IMR-90 (cell line): ENCODE measurements around the gene CMIP. TPM values are rescaled to one million over a fixed set of nuclear protein-coding genes. Genes with fewer than 3 reads are reported as not detected.

Experiments
- ATAC-seq: fragments of 200-7000 bp; cut with Tn5 transposase; 2 replicates; pipeline ENCODE4 v1.9.1; 2020; ENCODE audit warnings: low read depth, mild to moderate bottlenecking, moderate library complexity
- BruUV-seq: library from RNA; stranded (reverse); fragments of 400-500 nt; replicated peaks from 2 replicates; lab custom pipeline; 2021; lab: Mats Ljungman, UMichigan
- CTCF ChIA-PET: fragments of 300-600 bp; formaldehyde crosslinking; extraction: SDS; loops from one replicate; lab custom pipeline; 2021; ENCODE audit warnings: antibody characterized with exemption; lab: Yijun Ruan, JAX
- POLR2A ChIA-PET: fragments of 300-600 bp; sonication (Branson Sonifier 250); formaldehyde crosslinking; loops from one replicate; lab custom pipeline; 2022; ENCODE audit warnings: antibody characterized with exemption; ENCODE audit not compliant: unreplicated experiment; lab: Charles Lee
- DNase-seq: peaks from one replicate; pipeline ENCODE4 v3.0.0; 2013
- H2AFZ ChIP-seq: replicated peaks from 2 replicates; pipeline ENCODE3; 2013; ENCODE audit warnings: low read length, mild to moderate bottlenecking; ENCODE audit not compliant: poor library complexity
- H2AK5ac ChIP-seq: 2 replicates; pipeline ENCODE4 v1.6.1; 2013; ENCODE audit warnings: low read depth, low read length, inconsistent platforms
- H2AK9ac ChIP-seq: replicated peaks from 2 replicates; pipeline ENCODE3; 2013; ENCODE audit warnings: mild to moderate bottlenecking, low read depth, low read length, moderate library complexity; ENCODE audit not compliant: poor library complexity
- H2BK120ac ChIP-seq: 2 replicates; pipeline ENCODE4 v1.6.1; 2013; ENCODE audit warnings: low read depth, low read length, inconsistent platforms
- H2BK15ac ChIP-seq: 3 replicates; pipeline ENCODE4 v1.6.1; 2013; ENCODE audit warnings: low read depth, low read length, inconsistent platforms
- H2BK20ac ChIP-seq: 2 replicates; pipeline ENCODE4 v1.6.1; 2013; ENCODE audit warnings: low read depth, mild to moderate bottlenecking, inconsistent platforms, low read length, moderate library complexity
- H2BK5ac ChIP-seq: 2 replicates; pipeline ENCODE4 v1.6.1; 2013; ENCODE audit warnings: mild to moderate bottlenecking, low read depth, low read length, inconsistent platforms; ENCODE audit not compliant: poor library complexity, severe bottlenecking
- H3K14ac ChIP-seq: replicated peaks from 2 replicates; pipeline ENCODE4 v1.6.1; 2013; ENCODE audit warnings: low read depth, low read length, inconsistent platforms
- H3K18ac ChIP-seq: 2 replicates; pipeline ENCODE4 v1.6.1; 2013; ENCODE audit warnings: low read depth, low read length, control low read depth
- H3K23ac ChIP-seq: 2 replicates; pipeline ENCODE4 v1.6.1; 2013; ENCODE audit warnings: low read depth, low read length, inconsistent platforms
- H3K27ac ChIP-seq: 2 replicates; pipeline ENCODE4 v1.5.1; 2013; ENCODE audit warnings: mild to moderate bottlenecking, control low read depth, low read length; ENCODE audit not compliant: insufficient read depth
- H3K27me3 ChIP-seq: 2 replicates; pipeline ENCODE4 v1.6.1; 2013; ENCODE audit warnings: low read length; ENCODE audit not compliant: control insufficient read depth, insufficient read depth
- H3K36me3 ChIP-seq: 2 replicates; pipeline ENCODE4 v1.6.1; 2013; ENCODE audit warnings: low read length, mixed read lengths; ENCODE audit not compliant: control insufficient read depth, insufficient read depth
- H3K4ac ChIP-seq: 2 replicates; pipeline ENCODE4 v1.6.1; 2013; ENCODE audit warnings: low read depth, low read length, inconsistent platforms
- H3K4me1 ChIP-seq: 2 replicates; pipeline ENCODE4 v1.6.1; 2013; ENCODE audit warnings: low read length, mixed read lengths; ENCODE audit not compliant: control insufficient read depth, insufficient read depth
- H3K4me2 ChIP-seq: 2 replicates; pipeline ENCODE4 v1.6.1; 2013; ENCODE audit warnings: low read depth, mild to moderate bottlenecking, control low read depth, low read length, moderate library complexity
- H3K4me3 ChIP-seq: 2 replicates; pipeline ENCODE4 v1.5.1; 2013; ENCODE audit warnings: low read depth, mild to moderate bottlenecking, control low read depth, low read length, moderate library complexity; ENCODE audit not compliant: insufficient read depth
- H3K56ac ChIP-seq: 2 replicates; pipeline ENCODE4 v1.6.1; 2013; ENCODE audit warnings: low read length, inconsistent platforms; ENCODE audit not compliant: insufficient read depth; ENCODE audit errors: extremely low read depth
- H3K79me1 ChIP-seq, 2 experiments: 2 replicates each; pipeline ENCODE4 v1.6.1; 2013; ENCODE audit warnings: low read length in 2 of 2, inconsistent platforms in 1 of 2, low read depth in 1 of 2
- H3K9ac ChIP-seq: 2 replicates; pipeline ENCODE4 v1.6.1; 2013; ENCODE audit warnings: low read depth, low read length, control low read depth
- H3K9me1 ChIP-seq: 2 replicates; pipeline ENCODE4 v1.6.1; 2013; ENCODE audit warnings: low read length, inconsistent platforms; ENCODE audit not compliant: insufficient read depth
- H3K9me3 ChIP-seq: 2 replicates; pipeline ENCODE4 v1.6.1; 2013; ENCODE audit warnings: low read length; ENCODE audit not compliant: control insufficient read depth, insufficient read depth
- H4K20me1 ChIP-seq: 2 replicates; pipeline ENCODE4 v1.6.1; 2013; ENCODE audit warnings: low read length, inconsistent platforms; ENCODE audit not compliant: insufficient read depth
- H4K5ac ChIP-seq: 2 replicates; pipeline ENCODE4 v1.6.1; 2013; ENCODE audit warnings: mild to moderate bottlenecking, low read depth, low read length, control low read depth
- H4K8ac ChIP-seq, 2 experiments: 2 replicates each; pipeline ENCODE4 v1.6.1; 2013; ENCODE audit warnings: low read depth in 2 of 2, low read length in 2 of 2, control low read depth in 1 of 2, inconsistent platforms in 1 of 2
- H4K91ac ChIP-seq: 2 replicates; pipeline ENCODE4 v1.6.1; 2013; ENCODE audit warnings: low read depth, low read length, inconsistent platforms; ENCODE audit not compliant: insufficient read depth
- BHLHE40 ChIP-seq: fragments of 150-350 bp; IDR thresholded peaks from 2 replicates; pipeline ENCODE4 v1.6.1; 2016; ENCODE audit warnings: mild to moderate bottlenecking, low read depth, low read length
- CEBPB ChIP-seq: IDR thresholded peaks from 2 replicates; pipeline ENCODE4 v1.6.1; 2012; ENCODE audit warnings: low read depth, low read length, improper control_type of control experiment
- CHD1 ChIP-seq: IDR thresholded peaks from 2 replicates; pipeline ENCODE4 v1.6.1; 2012; ENCODE audit warnings: low read depth, low read length, improper control_type of control experiment
- FOS ChIP-seq: fragments of 150-350 bp; IDR thresholded peaks from 2 replicates; pipeline ENCODE4 v1.6.1; 2016; ENCODE audit warnings: low read depth, low read length
- MAFK ChIP-seq: IDR thresholded peaks from 2 replicates; pipeline ENCODE4 v1.6.1; 2012; ENCODE audit warnings: low read depth, low read length, improper control_type of control experiment
- MAZ ChIP-seq: IDR thresholded peaks from 2 replicates; pipeline ENCODE4 v1.6.1; 2012; ENCODE audit warnings: low read depth, mild to moderate bottlenecking, low read length, improper control_type of control experiment, moderate library complexity, borderline replicate concordance
- MXI1 ChIP-seq: IDR thresholded peaks from 2 replicates; pipeline ENCODE4 v1.6.1; 2012; ENCODE audit warnings: low read depth, mild to moderate bottlenecking, low read length, moderate library complexity, borderline replicate concordance
- NFE2L2 ChIP-seq: fragments of 150-350 bp; IDR thresholded peaks from 2 replicates; pipeline ENCODE4 v1.6.1; 2016; ENCODE audit warnings: low read depth, mild to moderate bottlenecking, low read length
- RAD21 ChIP-seq: IDR thresholded peaks from 2 replicates; pipeline ENCODE4 v1.6.1; 2012; ENCODE audit warnings: low read length, improper control_type of control experiment
- RCOR1 ChIP-seq: IDR thresholded peaks from 2 replicates; pipeline ENCODE4 v1.6.1; 2012; ENCODE audit warnings: mild to moderate bottlenecking, low read length, improper control_type of control experiment; ENCODE audit not compliant: insufficient replicate concordance
- RFX5 ChIP-seq: IDR thresholded peaks from 2 replicates; pipeline ENCODE4 v1.8.0; 2012; ENCODE audit warnings: low read depth, mild to moderate bottlenecking, low read length, moderate library complexity
- SMC3 ChIP-seq: fragments of 150-350 bp; IDR thresholded peaks from 2 replicates; pipeline ENCODE4 v1.6.1; 2016; ENCODE audit warnings: low read depth, mild to moderate bottlenecking, antibody characterized with exemption, low read length, moderate library complexity
- WGBS, 2 experiments: methylation state at CpG; one replicate each; pipeline versions ENCODE4 v1.1.5 to v1.1.7; 2013; ENCODE audit warnings: missing lambda C conversion rate in 2 of 2; ENCODE audit not compliant: insufficient read length in 1 of 2; ENCODE audit errors: extremely low coverage in 2 of 2; 5-methylcytosine and 5-hydroxymethylcytosine counted together
- dilution Hi-C: fragments of 300-500 bp; cut with HindIII; formaldehyde crosslinking; loops from one replicate; pipeline ENCODE4 v1.14.3; 2018; ENCODE audit warnings: low sequenced_read_pairs; ENCODE audit not compliant: unreplicated experiment
- in situ Hi-C: fragments of 300-500 bp; cut with MboI; formaldehyde crosslinking; loops from 3 replicates; pipeline ENCODE4 v1.14.3; 2019; ENCODE audit warnings: low sequenced_read_pairs, inconsistent platforms, mixed read lengths
- intact Hi-C: fragments of 100-400 bp; cut with micrococcal nuclease; formaldehyde crosslinking; loops from 2 replicates; pipeline ENCODE4 v1.10.0; 2022
- polyA plus RNA-seq, 3 experiments: library from polyadenylated mRNA; depleted of rRNA; stranded (reverse); fragments of >200 nt; gene quantifications; 2 replicates each; pipeline ENCODE4 v1.2.3, GENCODE V29; 2012; ENCODE audit warnings: low replicate concordance in 1 of 3
- total RNA-seq: library from RNA; depleted of rRNA; stranded (reverse); fragments of >200 nt; gene quantifications from 2 replicates; pipeline ENCODE4 v1.2.3, GENCODE V29; 2012
- TF ChIP-seq, protein P1 (sequence below): fragments of 150-350 bp; IDR thresholded peaks from 2 replicates; pipeline ENCODE4 v1.6.1; 2016; ENCODE audit warnings: low read depth, mild to moderate bottlenecking, low read length, moderate library complexity, borderline replicate concordance
- TF ChIP-seq, protein P2 (sequence below): fragments of 150-350 bp; IDR thresholded peaks from 2 replicates; pipeline ENCODE4 v1.6.1; 2017; ENCODE audit warnings: mild to moderate bottlenecking, antibody characterized with exemption, low read length, low read depth
- TF ChIP-seq, protein P3 (sequence below): conservative IDR thresholded peaks from 2 replicates; pipeline ENCODE4 v1.5.1; 2012; ENCODE audit warnings: mild to moderate bottlenecking, low read depth, low read length, improper control_type of control experiment

CMIP gene
- total and polyA plus RNA-seq, 2 of the 4 experiments (the other 2 are of a cell fraction): 3.2 to 11.6 TPM

DNA sequence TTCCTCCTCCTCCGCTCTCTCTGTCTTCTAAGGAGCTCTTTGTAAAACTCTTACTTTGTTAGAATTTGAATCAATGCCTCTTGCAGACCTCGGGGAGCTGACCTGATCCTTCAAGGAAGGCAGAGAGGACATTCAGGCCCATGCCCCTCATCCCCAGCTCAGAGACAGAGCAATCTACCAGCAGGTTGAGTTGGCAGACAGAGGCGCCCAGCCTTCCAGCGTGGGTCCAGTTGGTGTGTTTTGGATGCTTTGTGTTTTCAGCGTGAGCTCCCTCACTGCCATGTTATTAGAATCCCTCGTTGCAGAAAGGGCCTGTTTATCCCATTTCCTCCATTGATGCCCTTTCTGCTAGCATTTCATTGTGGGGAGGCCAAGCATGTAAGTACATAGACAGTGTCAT, 167.1 kb downstream of the CMIP start:
- DNase-seq: no peak
- Histone ChIP-seq H4K5ac (no peak overlapping the region), H4K91ac (no peak overlapping the region), H2BK120ac (no peak overlapping the region), H3K4me1 (peaks cover 15% of the 10 kb centered on the region), H2AK9ac (no peak overlapping the region), H3K23ac (no peak overlapping the region), H3K14ac (no peak overlapping the region), H3K27ac (no peak overlapping the region), H3K9me3 (no peaks in the 10 kb centered on the region), H3K18ac (no peak overlapping the region), H3K36me3 (peaks cover 9% of the 10 kb centered on the region; the same call in 1 of the 2 replicates), H2AK5ac (no peak overlapping the region), H2BK5ac (no peak overlapping the region), H3K9ac (no peak overlapping the region), H2BK15ac (no peak overlapping the region), H3K27me3 (no peaks in the 10 kb centered on the region), H3K4me3 (no peak overlapping the region), H4K20me1 (peaks cover 85% of the 10 kb centered on the region), H2BK20ac (no peak overlapping the region), H3K56ac (no peak overlapping the region), H2AFZ (no peak overlapping the region), H3K9me1 (peaks cover 23% of the 10 kb centered on the region), H3K4me2 (no peak overlapping the region), H3K79me1 (peaks cover 25 to 36% of the 10 kb centered on the region in 2 experiments), H3K4ac (no peak overlapping the region), H4K8ac (no peak overlapping the region)
- BruUV-seq: no TSS peak
- in situ Hi-C loops (no loop called here), intact Hi-C loops (loop anchor here (5.0 kb wide), 1 partner anchor 164 kb away; no protein-coding TSS in a partner anchor), dilution Hi-C loops (no loop called here)
- POLR2A ChIA-PET: no interaction called here
- no CpG with 5 or more reads among the region's 6 CpGs for WGBS, 2 experiments
- CTCF ChIA-PET: no interaction called here
- TF ChIP-seq RCOR1 (no peak), MAFK (no peak), MXI1 (no peak), CHD1 (no peak), MAZ (no peak), BHLHE40 (no peak), RAD21 (no peak), NFE2L2 (no peak), SMC3 (no peak), FOS (no peak), CEBPB (no peak), RFX5 (no peak)
- TF ChIP-seq, protein P1, sequence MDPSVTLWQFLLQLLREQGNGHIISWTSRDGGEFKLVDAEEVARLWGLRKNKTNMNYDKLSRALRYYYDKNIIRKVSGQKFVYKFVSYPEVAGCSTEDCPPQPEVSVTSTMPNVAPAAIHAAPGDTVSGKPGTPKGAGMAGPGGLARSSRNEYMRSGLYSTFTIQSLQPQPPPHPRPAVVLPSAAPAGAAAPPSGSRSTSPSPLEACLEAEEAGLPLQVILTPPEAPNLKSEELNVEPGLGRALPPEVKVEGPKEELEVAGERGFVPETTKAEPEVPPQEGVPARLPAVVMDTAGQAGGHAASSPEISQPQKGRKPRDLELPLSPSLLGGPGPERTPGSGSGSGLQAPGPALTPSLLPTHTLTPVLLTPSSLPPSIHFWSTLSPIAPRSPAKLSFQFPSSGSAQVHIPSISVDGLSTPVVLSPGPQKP: no peak
- TF ChIP-seq, protein P2, sequence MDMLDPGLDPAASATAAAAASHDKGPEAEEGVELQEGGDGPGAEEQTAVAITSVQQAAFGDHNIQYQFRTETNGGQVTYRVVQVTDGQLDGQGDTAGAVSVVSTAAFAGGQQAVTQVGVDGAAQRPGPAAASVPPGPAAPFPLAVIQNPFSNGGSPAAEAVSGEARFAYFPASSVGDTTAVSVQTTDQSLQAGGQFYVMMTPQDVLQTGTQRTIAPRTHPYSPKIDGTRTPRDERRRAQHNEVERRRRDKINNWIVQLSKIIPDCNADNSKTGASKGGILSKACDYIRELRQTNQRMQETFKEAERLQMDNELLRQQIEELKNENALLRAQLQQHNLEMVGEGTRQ: no peak
- TF ChIP-seq, protein P3, sequence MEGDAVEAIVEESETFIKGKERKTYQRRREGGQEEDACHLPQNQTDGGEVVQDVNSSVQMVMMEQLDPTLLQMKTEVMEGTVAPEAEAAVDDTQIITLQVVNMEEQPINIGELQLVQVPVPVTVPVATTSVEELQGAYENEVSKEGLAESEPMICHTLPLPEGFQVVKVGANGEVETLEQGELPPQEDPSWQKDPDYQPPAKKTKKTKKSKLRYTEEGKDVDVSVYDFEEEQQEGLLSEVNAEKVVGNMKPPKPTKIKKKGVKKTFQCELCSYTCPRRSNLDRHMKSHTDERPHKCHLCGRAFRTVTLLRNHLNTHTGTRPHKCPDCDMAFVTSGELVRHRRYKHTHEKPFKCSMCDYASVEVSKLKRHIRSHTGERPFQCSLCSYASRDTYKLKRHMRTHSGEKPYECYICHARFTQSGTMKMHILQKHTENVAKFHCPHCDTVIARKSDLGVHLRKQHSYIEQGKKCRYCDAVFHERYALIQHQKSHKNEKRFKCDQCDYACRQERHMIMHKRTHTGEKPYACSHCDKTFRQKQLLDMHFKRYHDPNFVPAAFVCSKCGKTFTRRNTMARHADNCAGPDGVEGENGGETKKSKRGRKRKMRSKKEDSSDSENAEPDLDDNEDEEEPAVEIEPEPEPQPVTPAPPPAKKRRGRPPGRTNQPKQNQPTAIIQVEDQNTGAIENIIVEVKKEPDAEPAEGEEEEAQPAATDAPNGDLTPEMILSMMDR: no peak
- no peak for ATAC-seq
